Hepatocyte (in vitro differentiated cells): Measurements from ENCODE around the gene VSIR.

Experiments used
- CTCF ChIP-seq: fragments of 200-600 bp; sonication (generic); IDR thresholded peaks from 2 replicates; pipeline ENCODE4 v1.5.1; 2016; ENCODE audit warnings: antibody characterized with exemption, mild to moderate bottlenecking; ENCODE audit not compliant: poor library complexity
- EZH2 ChIP-seq: fragments of 200-600 bp; sonication (generic); IDR thresholded peaks from 2 replicates; pipeline ENCODE4 v1.6.1; 2016; ENCODE audit warnings: antibody characterized with exemption, mild to moderate bottlenecking, borderline replicate concordance
- EZH2phosphoT487 ChIP-seq: fragments of 200-600 bp; sonication (generic); IDR thresholded peaks from one replicate; pipeline ENCODE4 v1.6.1; 2018; ENCODE audit warnings: antibody characterized with exemption, mild to moderate bottlenecking, low read depth, moderate library complexity; ENCODE audit not compliant: unreplicated experiment, severe bottlenecking

- TF ChIP-seq EZH2 (no peak), CTCF (no peak), EZH2phosphoT487 (no peak)
These were observed 58.3 kb downstream of the VSIR start for GRCh38 chr10:71715026-71715425.
